HG02973 (cell line): ENCODE results near the gene CHD9.
"Not testable (repeated sequence)": the region's sequence is repeated elsewhere in the genome, so short reads cannot be mapped to it uniquely, and the experiment has no call there.

Experiments
- ATAC-seq: cut with Tn5 transposase; IDR thresholded peaks from one replicate; pipeline ENCODE4 v1.9.1; 2021; ENCODE audit warnings: moderate library complexity; ENCODE audit not compliant: unreplicated experiment

CHD9 gene

GRCh38 chr16:53257001-53257400, 202.2 kb downstream of the CHD9 start:
- ATAC-seq = no peak

GRCh38 chr16:53258809-53259208, 204.0 kb downstream of the CHD9 start:
- ATAC-seq = no peak

- ATAC-seq = no peak
Observed at GRCh38 chr16:53261276-53261675, 206.5 kb downstream of the CHD9 start.

GRCh38 chr16:53262645-53263044, 207.9 kb downstream of the CHD9 start:
- ATAC-seq = no peak

- ATAC-seq = no peak
Observed at GRCh38 chr16:53266156-53266555, 211.4 kb downstream of the CHD9 start.

GRCh38 chr16:53278498-53278897, 223.7 kb downstream of the CHD9 start:
- ATAC-seq = not testable (repeated sequence)

- no peak for ATAC-seq
Observed at GRCh38 chr16:53281280-53281679, 226.5 kb downstream of the CHD9 start.

GRCh38 chr16:53281859-53282258, 227.1 kb downstream of the CHD9 start:
- no peak for ATAC-seq

GRCh38 chr16:53282328-53282727, 227.5 kb downstream of the CHD9 start:
- no peak for ATAC-seq

GRCh38 chr16:53282975-53283946, 228.5 kb downstream of the CHD9 start:
- no peak for ATAC-seq

- ATAC-seq = no peak
Observed at GRCh38 chr16:53285236-53285635, 230.4 kb downstream of the CHD9 start.

- no peak for ATAC-seq
Observed at GRCh38 chr16:53290520-53290919, 235.7 kb downstream of the CHD9 start.

GRCh38 chr16:53291757-53292392, 237.1 kb downstream of the CHD9 start:
- no peak for ATAC-seq

GRCh38 chr16:53297477-53297876, 242.7 kb downstream of the CHD9 start:
- no peak for ATAC-seq

GRCh38 chr16:53304334-53304733, 249.5 kb downstream of the CHD9 start:
- ATAC-seq = no peak

GRCh38 chr16:53305743-53306142, 251.0 kb downstream of the CHD9 start:
- ATAC-seq = no peak

- ATAC-seq = no peak
Observed at GRCh38 chr16:53309457-53309856, 254.7 kb downstream of the CHD9 start.

GRCh38 chr16:53320992-53321391, 266.2 kb downstream of the CHD9 start:
- ATAC-seq = no peak

GRCh38 chr16:53323924-53324323, 269.1 kb downstream of the CHD9 start:
- no peak for ATAC-seq

GRCh38 chr16:53330991-53331390, 276.2 kb downstream of the CHD9 start:
- not testable (repeated sequence) for ATAC-seq

GRCh38 chr16:53334581-53334980, 279.8 kb downstream of the CHD9 start:
- no peak for ATAC-seq

GRCh38 chr16:53337294-53337693, 282.5 kb downstream of the CHD9 start:
- ATAC-seq = no peak
